OCI-LY7 (cell line): ENCODE data around the gene ZNF81.

Source experiments
- CTCF ChIP-seq: fragments of 200-600 bp; sonication (generic); conservative IDR thresholded peaks from 2 replicates; pipeline ENCODE4 v1.5.1; 2014; ENCODE audit warnings: mild to moderate bottlenecking, antibody characterized with exemption, low read length, moderate library complexity, mixed read lengths
- EZH2phosphoT487 ChIP-seq: fragments of 200-600 bp; sonication (generic); IDR thresholded peaks from 2 replicates; pipeline ENCODE4 v1.6.1; 2018; ENCODE audit warnings: low read depth, borderline replicate concordance, mild to moderate bottlenecking, mixed run types, antibody characterized with exemption, low read length, moderate library complexity, mixed read lengths

- TF ChIP-seq CTCF (no peak), EZH2phosphoT487 (no peak)
These were observed 20.5 kb upstream of the ZNF81 start for GRCh38 chrX:47815901-47816845.
